SKM-1 (cell line): ENCODE data around the gene MYL11.
A peak's percentile ranks its signal among the peaks of the same experiment; 100 is the strongest.

Experiments
- DNase-seq: peaks from one replicate; lab custom pipeline; 2025; ENCODE audit not compliant: unreplicated experiment; lab: John Stamatoyannopoulos, UW

The MYL11 gene

GRCh38 chr16:30369938-30370455 lies 4.6 kb upstream of the MYL11 start:
- no peak for DNase-seq

- peak; percentile 100 for DNase-seq
Observed at GRCh38 chr16:30370456-30371247, 4.0 kb upstream of the MYL11 start, which contains the start of gene TBC1D10B. Gene TBC1D10B (minus strand): TSS chr16:30370494. CDS start chr16:30370183, 311 bp downstream.

GRCh38 chr16:30371248-30371816 lies 3.3 kb upstream of the MYL11 start:
- DNase-seq = no peak

GRCh38 chr16:30372038-30372712 lies 2.4 kb upstream of the MYL11 start:
- no peak for DNase-seq

- no peak for DNase-seq
Observed at GRCh38 chr16:30372725-30373124, 1.9 kb upstream of the MYL11 start.

GRCh38 chr16:30375864-30376263 lies 1.3 kb downstream of the MYL11 start:
- no peak for DNase-seq

- no peak for DNase-seq
Observed at GRCh38 chr16:30376461-30376902, 1.9 kb downstream of the MYL11 start.

- no peak for DNase-seq
Observed at GRCh38 chr16:30377050-30377811, 2.6 kb downstream of the MYL11 start.

GRCh38 chr16:30377812-30378235 lies 3.2 kb downstream of the MYL11 start:
- DNase-seq = peak; percentile 50

GRCh38 chr16:30378236-30379157 lies 3.9 kb downstream of the MYL11 start:
- peak; percentile 90 for DNase-seq

GRCh38 chr16:30379158-30379783 lies 4.7 kb downstream of the MYL11 start:
- no peak for DNase-seq

GRCh38 chr16:30380072-30380802 lies 5.6 kb downstream of the MYL11 start:
- no peak for DNase-seq

- no peak for DNase-seq
Observed at GRCh38 chr16:30380803-30381208, 6.2 kb downstream of the MYL11 start.

- DNase-seq = no peak
Observed at GRCh38 chr16:30381291-30382041, 6.9 kb downstream of the MYL11 start.

- DNase-seq = no peak
Observed at GRCh38 chr16:30382111-30382881, 7.7 kb downstream of the MYL11 start, which contains the start of gene SEPTIN1. Gene SEPTIN1 (minus strand): TSS chr16:30382561. CDS start chr16:30382542, 19 bp downstream.

GRCh38 chr16:30383521-30383920 lies 8.9 kb downstream of the MYL11 start:
- no peak for DNase-seq

- DNase-seq = no peak
Observed at GRCh38 chr16:30394592-30395154, 20.1 kb downstream of the MYL11 start.
